ENCODE results near the gene FZD8.

GRCh38 chr10:35592441-35592840 lies 49.7 kb downstream of the FZD8 start:
- TF ChIP-seq CTCF (IDR thresholded peaks at IDR 0.05) (no peak), ZNF232 (CRISPR knock-in tag; IDR thresholded peaks at IDR 0.05) (no peak)

All from WTC11 (cell line).